Glutamatergic neuron (in vitro differentiated cells): ENCODE measurements around the gene DOCK11. TPM values are rescaled to one million over a fixed set of nuclear protein-coding genes. Genes with fewer than 3 reads are reported as not detected.
A peak's percentile ranks its signal among the peaks of the same experiment; 100 is the strongest.

Experiments
- DNase-seq: peaks from one replicate; pipeline ENCODE4 v3.0.0; 2022
- H3K27ac Mint-ChIP-seq: one replicate; pipeline ENCODE4 v1.8.0; 2020; ENCODE audit warnings: mild to moderate bottlenecking, mixed read lengths, inconsistent platforms; ENCODE audit not compliant: unreplicated experiment
- H3K27me3 Mint-ChIP-seq: one replicate; pipeline ENCODE4 v1.8.0; 2020; ENCODE audit warnings: mild to moderate bottlenecking, moderate library complexity, mixed read lengths, inconsistent platforms; ENCODE audit not compliant: unreplicated experiment
- H3K36me3 Mint-ChIP-seq: one replicate; pipeline ENCODE4 v1.8.0; 2020; ENCODE audit warnings: mild to moderate bottlenecking, mixed read lengths, inconsistent platforms; ENCODE audit not compliant: unreplicated experiment
- H3K4me1 Mint-ChIP-seq: one replicate; pipeline ENCODE4 v1.8.0; 2020; ENCODE audit warnings: mild to moderate bottlenecking, low read depth, mixed read lengths, inconsistent platforms; ENCODE audit not compliant: unreplicated experiment
- H3K4me3 Mint-ChIP-seq: one replicate; pipeline ENCODE4 v1.8.0; 2020; ENCODE audit warnings: mild to moderate bottlenecking, mixed read lengths, inconsistent platforms; ENCODE audit not compliant: unreplicated experiment
- H3K9me3 Mint-ChIP-seq: one replicate; pipeline ENCODE4 v1.8.0; 2020; ENCODE audit warnings: mild to moderate bottlenecking, moderate library complexity, mixed read lengths, inconsistent platforms; ENCODE audit not compliant: unreplicated experiment
- CTCF ChIP-seq: fragments of 200-600 bp; sonication (generic); IDR thresholded peaks from one replicate; pipeline ENCODE4 v1.5.0; 2021; ENCODE audit not compliant: partially characterized antibody, unreplicated experiment
- total RNA-seq: library from RNA; stranded (reverse); fragmentation: NEBNext Ultra II Directional; extraction: Animal tissue kit (Norgen Biotek cat#: 25700); gene quantifications from one replicate; pipeline ENCODE4 v1.2.1, GENCODE V29; 2021; ENCODE audit not compliant: unreplicated experiment

Gene DOCK11
- total RNA-seq, 1 donor from 2014 or later = 53.1 TPM

- TF ChIP-seq CTCF = no peak
- no peak overlapping the region for H3K27ac Mint-ChIP-seq
- no peaks in the 10 kb centered on the region for H3K36me3 Mint-ChIP-seq
- H3K27me3 Mint-ChIP-seq = no peaks in the 10 kb centered on the region
- no peaks in the 10 kb centered on the region for H3K9me3 Mint-ChIP-seq
- H3K4me3 Mint-ChIP-seq = no peak overlapping the region
- DNase-seq = no peak
- H3K4me1 Mint-ChIP-seq = peaks cover 9% of the 10 kb centered on the region
These were observed 28.3 kb downstream of the DOCK11 start for GRCh38 chrX:118523920-118524319.

GRCh38 chrX:118524344-118524743, 28.7 kb downstream of the DOCK11 start:
- Mint-ChIP-seq H3K36me3 (no peaks in the 10 kb centered on the region), H3K4me1 (peaks cover 11% of the 10 kb centered on the region), H3K9me3 (no peaks in the 10 kb centered on the region), H3K4me3 (no peak overlapping the region), H3K27me3 (no peaks in the 10 kb centered on the region), H3K27ac (no peak overlapping the region)
- no peak for DNase-seq
- no peak for TF ChIP-seq CTCF

DNA sequence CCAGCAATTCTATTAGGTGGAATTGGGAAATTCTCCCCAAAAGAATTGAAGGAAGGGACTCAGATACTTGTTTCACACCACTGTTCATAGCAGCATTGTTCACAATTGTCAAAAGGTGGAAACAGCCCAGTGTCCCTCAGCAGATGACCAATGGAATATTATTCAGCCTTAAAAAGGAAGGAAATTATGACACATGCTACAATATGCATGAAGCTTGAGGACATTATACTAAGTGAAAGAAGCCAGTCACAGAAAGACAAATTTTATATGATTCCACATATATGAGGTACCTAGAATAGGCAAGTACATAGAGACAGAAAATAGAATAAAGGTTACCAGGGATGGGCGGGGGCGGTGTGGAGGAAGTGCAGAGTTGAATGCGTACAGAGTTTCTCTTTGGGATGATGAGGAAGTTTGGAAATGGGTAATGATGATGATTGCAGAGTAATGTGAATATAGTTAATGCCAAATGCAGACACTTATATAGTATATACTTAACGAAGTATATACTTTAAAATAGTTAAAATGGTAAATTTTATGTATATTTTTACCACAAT, 29.6 kb downstream of the DOCK11 start:
- DNase-seq = no peak
- Mint-ChIP-seq H3K4me3 (no peak overlapping the region), H3K27me3 (no peaks in the 10 kb centered on the region), H3K36me3 (no peaks in the 10 kb centered on the region), H3K4me1 (peaks cover 13% of the 10 kb centered on the region), H3K27ac (no peak overlapping the region), H3K9me3 (no peaks in the 10 kb centered on the region)
- TF ChIP-seq CTCF = no peak

- Mint-ChIP-seq H3K27me3 (peaks cover 2% of the 10 kb centered on the region), H3K27ac (no peak overlapping the region), H3K4me3 (peak overlapping the region; percentile 6), H3K36me3 (no peaks in the 10 kb centered on the region), H3K9me3 (no peaks in the 10 kb centered on the region), H3K4me1 (peaks cover 17% of the 10 kb centered on the region)
- no peak for TF ChIP-seq CTCF
- DNase-seq = no peak
These were observed 30.5 kb downstream of the DOCK11 start for GRCh38 chrX:118526149-118526548.

DNA sequence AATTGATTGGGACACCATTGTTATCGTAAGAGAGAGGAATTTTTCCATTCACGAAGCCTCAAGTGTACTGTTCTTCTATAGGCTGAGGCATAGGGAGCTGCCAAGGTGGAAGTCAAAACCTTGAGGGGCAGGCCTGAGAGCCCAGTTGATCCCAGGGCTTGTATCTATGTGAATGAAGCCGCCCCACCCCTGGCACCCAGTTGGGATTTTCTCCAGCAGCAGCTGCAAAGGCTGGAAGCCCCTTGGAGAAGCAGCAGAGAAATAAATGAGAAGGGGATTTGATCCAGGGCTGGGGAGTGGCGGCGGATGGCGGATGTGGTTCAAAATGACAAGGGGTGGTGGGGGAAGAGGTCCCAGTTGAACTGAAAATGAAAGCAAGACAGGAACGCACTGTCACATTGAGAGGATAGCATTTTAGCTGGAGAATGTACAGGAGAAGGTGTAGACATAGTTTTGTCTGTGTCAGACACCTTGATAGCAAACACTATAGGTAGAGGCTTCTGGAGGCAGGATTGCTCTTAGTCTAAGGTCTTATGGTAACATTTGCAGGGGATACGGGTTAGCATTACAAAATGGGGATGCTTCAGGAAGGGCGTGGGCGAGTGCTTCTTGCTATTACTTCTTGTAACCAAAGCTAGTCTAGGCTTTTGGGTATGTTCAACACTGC, 32.6 kb downstream of the DOCK11 start:
- no peaks in the 10 kb centered on the region for H3K36me3 Mint-ChIP-seq
- TF ChIP-seq CTCF = no peak
- H3K4me1 Mint-ChIP-seq = peaks cover 17% of the 10 kb centered on the region
- no peak overlapping the region for H3K27ac Mint-ChIP-seq
- no peak overlapping the region for H3K4me3 Mint-ChIP-seq
- peaks cover 2% of the 10 kb centered on the region for H3K27me3 Mint-ChIP-seq
- no peaks in the 10 kb centered on the region for H3K9me3 Mint-ChIP-seq
- DNase-seq = no peak
